Smooth muscle cell (in vitro differentiated cells): Measurements from ENCODE around the gene MAP2K4. TPM values are rescaled to one million over a fixed set of nuclear protein-coding genes. Genes with fewer than 3 reads are reported as not detected.
A peak's percentile ranks its signal among the peaks of the same experiment; 100 is the strongest.

Experiments used
- DNase-seq: peaks from one replicate; lab custom pipeline; 2025; ENCODE audit not compliant: unreplicated experiment; lab: John Stamatoyannopoulos, UW
- H2AFZ ChIP-seq: fragments of 200-600 bp; sonication (generic); 2 replicates; pipeline ENCODE4 v1.6.0; 2016; ENCODE audit warnings: antibody characterized with exemption, low read depth, mild to moderate bottlenecking
- H3F3A ChIP-seq: fragments of 200-600 bp; sonication (generic); 2 replicates; pipeline ENCODE4 v1.6.0; 2017; ENCODE audit warnings: antibody characterized with exemption, low read depth
- H3K27ac ChIP-seq: fragments of 200-600 bp; sonication (generic); 2 replicates; pipeline ENCODE4 v1.5.1; 2016; ENCODE audit warnings: low read depth, mild to moderate bottlenecking
- H3K27me3 ChIP-seq: fragments of 200-600 bp; sonication (generic); 2 replicates; pipeline ENCODE4 v1.6.1; 2016; ENCODE audit warnings: low read depth, mild to moderate bottlenecking
- H3K36me3 ChIP-seq: fragments of 200-600 bp; sonication (generic); 2 replicates; pipeline ENCODE4 v1.5.1; 2016; ENCODE audit warnings: low read depth
- H3K4me1 ChIP-seq: fragments of 200-600 bp; sonication (generic); 2 replicates; pipeline ENCODE4 v1.5.1; 2016; ENCODE audit warnings: low read depth
- H3K4me2 ChIP-seq: fragments of 200-600 bp; sonication (generic); 2 replicates; pipeline ENCODE4 v1.6.0; 2016; ENCODE audit warnings: mild to moderate bottlenecking
- H3K4me3 ChIP-seq: fragments of 200-600 bp; sonication (generic); 2 replicates; pipeline ENCODE4 v1.5.1; 2016; ENCODE audit warnings: mild to moderate bottlenecking
- H3K79me2 ChIP-seq: fragments of 200-600 bp; sonication (generic); 2 replicates; pipeline ENCODE4 v1.6.0; 2016; ENCODE audit warnings: low read depth, mild to moderate bottlenecking
- H3K9ac ChIP-seq: fragments of 200-600 bp; sonication (generic); 2 replicates; pipeline ENCODE4 v1.6.0; 2016; ENCODE audit warnings: low read depth
- H3K9me3 ChIP-seq: fragments of 200-600 bp; sonication (generic); replicated peaks from 2 replicates; pipeline ENCODE4 v1.5.1; 2016; ENCODE audit warnings: low read depth
- H4K20me1 ChIP-seq: fragments of 200-600 bp; sonication (generic); 2 replicates; pipeline ENCODE4 v1.6.0; 2016; ENCODE audit warnings: low read depth
- CTCF ChIP-seq: fragments of 200-600 bp; sonication (generic); IDR thresholded peaks from 2 replicates; pipeline ENCODE4 v1.5.1; 2017; ENCODE audit warnings: borderline replicate concordance, mild to moderate bottlenecking, antibody characterized with exemption; ENCODE audit not compliant: insufficient read depth, poor library complexity, severe bottlenecking
- WGBS: methylation state at CpG from one replicate; pipeline ENCODE4 v1.1.7; 2016; ENCODE audit warnings: low lambda C conversion rate; 5-methylcytosine and 5-hydroxymethylcytosine counted together
- polyA plus RNA-seq: library from polyadenylated mRNA; unstranded; fragments of >200 nt; fragmentation: Nextera tagmentation; extraction: Ambion mirVana; gene quantifications from 2 replicates; pipeline ENCODE4 v1.2.1, GENCODE V29; 2016
- total RNA-seq: library from RNA; depleted of rRNA; stranded (reverse); fragments of >200 nt; gene quantifications from 2 replicates; pipeline ENCODE4 v1.2.3, GENCODE V29; 2014

Gene MAP2K4
- total and polyA plus RNA-seq, 2 experiments from 2014 or later, result 33.0 to 54.9 TPM

DNA sequence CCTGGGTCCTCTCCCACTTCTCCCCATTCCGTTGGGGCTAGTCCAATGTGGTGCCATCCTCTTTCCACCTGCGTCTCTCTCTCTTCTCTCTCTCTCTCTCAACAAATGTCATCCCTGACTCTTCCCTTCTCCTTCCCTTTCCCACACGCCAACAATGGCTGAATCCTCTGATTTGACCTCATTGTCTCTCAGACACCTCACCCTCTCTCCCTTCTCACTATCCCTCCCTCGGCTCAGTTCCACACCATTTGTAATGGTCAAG, 22.8 kb upstream of the MAP2K4 start:
- peak overlapping the region; percentile 93 for H3K4me3 ChIP-seq
- H3K9me3 ChIP-seq, result no peaks in the 10 kb centered on the region
- H3K27me3 ChIP-seq, result no peaks in the 10 kb centered on the region
- peak overlapping the region; percentile 99 for H2AFZ ChIP-seq
- peak overlapping the region; percentile 86 for H3K4me2 ChIP-seq
- H3K27ac ChIP-seq, result peak overlapping the region; percentile 37
- H3K36me3 ChIP-seq, result no peaks in the 10 kb centered on the region
- no peak for TF ChIP-seq CTCF
- DNase-seq, result no peak
- H4K20me1 ChIP-seq, result no peaks in the 10 kb centered on the region
- H3K9ac ChIP-seq, result peak overlapping the region; percentile 30
- H3K4me1 ChIP-seq, result peaks cover 9% of the 10 kb centered on the region
- WGBS, result 50% methylated on average over 4 of the region's 4 CpGs
- H3K79me2 ChIP-seq, result peaks cover 8% of the 10 kb centered on the region
- no peaks in the 10 kb centered on the region for H3F3A ChIP-seq

- no peaks in the 10 kb centered on the region for H4K20me1 ChIP-seq
- no peaks in the 10 kb centered on the region for H3F3A ChIP-seq
- H3K4me1 ChIP-seq, result peaks cover 9% of the 10 kb centered on the region
- no peak overlapping the region for H3K27ac ChIP-seq
- H2AFZ ChIP-seq, result no peak overlapping the region
- H3K9ac ChIP-seq, result no peak overlapping the region
- no peak overlapping the region for H3K4me2 ChIP-seq
- H3K36me3 ChIP-seq, result no peaks in the 10 kb centered on the region
- no peak for TF ChIP-seq CTCF
- WGBS, result 91% methylated on average over 5 of the region's 5 CpGs
- no peak overlapping the region for H3K4me3 ChIP-seq
- no peaks in the 10 kb centered on the region for H3K9me3 ChIP-seq
- no peaks in the 10 kb centered on the region for H3K27me3 ChIP-seq
- H3K79me2 ChIP-seq, result peaks cover 8% of the 10 kb centered on the region
- no peak for DNase-seq
These were observed 21.0 kb upstream of the MAP2K4 start for GRCh38 chr17:11999696-12000095.

- H3K4me2 ChIP-seq, result no peak overlapping the region
- no peaks in the 10 kb centered on the region for H3K36me3 ChIP-seq
- H3F3A ChIP-seq, result no peaks in the 10 kb centered on the region
- H3K4me1 ChIP-seq, result no peaks in the 10 kb centered on the region
- H3K4me3 ChIP-seq, result no peak overlapping the region
- H3K79me2 ChIP-seq, result no peaks in the 10 kb centered on the region
- H4K20me1 ChIP-seq, result no peaks in the 10 kb centered on the region
- no peak overlapping the region for H3K27ac ChIP-seq
- no peak overlapping the region for H2AFZ ChIP-seq
- no peaks in the 10 kb centered on the region for H3K9me3 ChIP-seq
- DNase-seq, result no peak
- H3K9ac ChIP-seq, result no peak overlapping the region
- TF ChIP-seq CTCF, result no peak
- WGBS, result 90% methylated on average over 5 of the region's 5 CpGs
- no peaks in the 10 kb centered on the region for H3K27me3 ChIP-seq
These were observed 13.2 kb upstream of the MAP2K4 start for GRCh38 chr17:12007466-12007865.

DNA sequence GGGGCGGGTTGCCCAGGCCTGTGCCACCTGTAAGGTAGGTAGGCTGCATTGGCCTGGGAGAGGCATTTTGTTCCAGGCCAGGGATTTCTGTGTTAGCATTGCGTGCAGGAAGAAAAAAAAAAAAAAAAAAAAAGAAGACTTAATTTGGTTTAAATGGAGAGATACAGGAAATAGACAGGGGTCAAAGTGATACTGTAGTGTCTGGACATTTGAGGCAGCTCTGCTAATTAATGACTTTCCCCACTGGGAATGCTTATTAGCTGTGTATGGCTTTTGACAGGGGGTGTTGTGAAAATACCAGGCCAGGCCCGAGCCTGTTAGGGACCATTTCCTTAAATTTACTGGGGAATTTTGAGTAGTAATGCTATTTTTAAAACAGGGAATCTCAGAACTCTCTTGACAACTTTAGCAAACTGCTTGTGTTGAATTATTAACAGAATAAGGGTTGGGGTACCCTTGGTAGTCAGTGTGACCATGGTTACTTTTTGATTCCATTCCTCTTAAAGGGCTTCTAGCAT, 1.0 kb downstream of the MAP2K4 start:
- peak overlapping the region; percentile 97 for H3K9ac ChIP-seq
- H3K27me3 ChIP-seq, result no peaks in the 10 kb centered on the region
- WGBS, result 2% methylated on average over 3 of the region's 3 CpGs
- DNase-seq, result no peak
- peaks cover 53% of the 10 kb centered on the region for H4K20me1 ChIP-seq
- H3F3A ChIP-seq, result no peaks in the 10 kb centered on the region
- H2AFZ ChIP-seq, result no peak overlapping the region
- TF ChIP-seq CTCF, result no peak
- H3K36me3 ChIP-seq, result no peaks in the 10 kb centered on the region
- H3K4me1 ChIP-seq, result peaks cover 31% of the 10 kb centered on the region
- H3K27ac ChIP-seq, result peak overlapping the region; percentile 72
- peak overlapping the region; percentile 95 for H3K4me3 ChIP-seq
- H3K79me2 ChIP-seq, result peaks cover 58% of the 10 kb centered on the region
- no peaks in the 10 kb centered on the region for H3K9me3 ChIP-seq
- peak overlapping the region; percentile 88 for H3K4me2 ChIP-seq
